Measurements from ENCODE around the gene C1QTNF4.

DNA sequence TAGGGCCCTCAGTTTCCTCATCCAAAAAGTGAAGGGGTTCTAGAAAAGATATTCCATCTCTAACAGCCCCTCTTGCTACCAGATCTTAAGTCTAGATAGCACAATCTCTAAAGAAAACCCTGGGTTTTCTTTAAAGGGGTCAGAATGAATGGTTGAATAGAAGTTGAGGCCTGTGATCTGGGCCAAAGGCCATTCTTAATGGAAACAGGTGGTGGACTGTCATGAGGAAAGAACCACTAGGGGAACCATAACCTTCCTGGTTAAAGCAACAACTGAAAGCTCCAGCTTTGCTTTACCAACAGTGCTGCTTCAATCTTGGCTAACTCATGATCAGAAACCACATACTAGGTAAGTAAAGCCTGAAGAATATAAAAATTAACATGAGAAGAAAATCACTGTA lies 43.1 kb downstream of the C1QTNF4 start:
- TF ChIP-seq CTCF (IDR thresholded peaks at IDR 0.05; ENCODE audit: insufficient read depth, low read depth, low read length) (peak; percentile 45), EZH2 (IDR thresholded peaks at IDR 0.05; ENCODE audit: insufficient read depth, low read length) (no peak)
